BLaER1 treated with 17β-estradiol and CSF1 and Interleukin-3, amounts not matched to agents 10 nM and 100 nM (cell line): ENCODE measurements around the gene CKS2.

Source experiments
- H3K27ac ChIP-seq, 11 experiments: shearing (Covaris generic); formaldehyde crosslinking; 2 replicates each; pipeline ENCODE4 v1.8.1; 2022
- H3K27me3 ChIP-seq, 11 experiments: shearing (Covaris generic); formaldehyde crosslinking; 2 replicates each; pipeline ENCODE4 v1.8.1; 2022
- H3K36me3 ChIP-seq, 11 experiments: shearing (Covaris generic); formaldehyde crosslinking; 2 replicates each; pipeline ENCODE4 v1.8.1; 2022
- H3K4me1 ChIP-seq, 10 experiments: shearing (Covaris generic); formaldehyde crosslinking; 2 replicates each; pipeline ENCODE4 v1.8.1; 2022
- H3K4me2 ChIP-seq, 11 experiments: shearing (Covaris generic); formaldehyde crosslinking; 2 replicates each; pipeline ENCODE4 v1.8.1; 2022
- H3K4me3 ChIP-seq, 10 experiments: shearing (Covaris generic); formaldehyde crosslinking; 2 replicates each; pipeline ENCODE4 v1.8.1; 2022
- H3K9ac ChIP-seq, 11 experiments: shearing (Covaris generic); formaldehyde crosslinking; 2 replicates each; pipeline ENCODE4 v1.8.1; 2022
- H3K9me3 ChIP-seq, 11 experiments: shearing (Covaris generic); formaldehyde crosslinking; replicated peaks in 1 of 11; 2 replicates each; pipeline ENCODE4 v1.8.1; 2022
- H4K20me1 ChIP-seq, 11 experiments: shearing (Covaris generic); formaldehyde crosslinking; 2 replicates each; pipeline ENCODE4 v1.8.1; 2022
- Cebpa-rat ChIP-seq, 11 experiments: shearing (Covaris generic); IDR thresholded peaks; 2 replicates each; pipeline ENCODE4 v1.8.1; 2022

Gene CKS2

DNA sequence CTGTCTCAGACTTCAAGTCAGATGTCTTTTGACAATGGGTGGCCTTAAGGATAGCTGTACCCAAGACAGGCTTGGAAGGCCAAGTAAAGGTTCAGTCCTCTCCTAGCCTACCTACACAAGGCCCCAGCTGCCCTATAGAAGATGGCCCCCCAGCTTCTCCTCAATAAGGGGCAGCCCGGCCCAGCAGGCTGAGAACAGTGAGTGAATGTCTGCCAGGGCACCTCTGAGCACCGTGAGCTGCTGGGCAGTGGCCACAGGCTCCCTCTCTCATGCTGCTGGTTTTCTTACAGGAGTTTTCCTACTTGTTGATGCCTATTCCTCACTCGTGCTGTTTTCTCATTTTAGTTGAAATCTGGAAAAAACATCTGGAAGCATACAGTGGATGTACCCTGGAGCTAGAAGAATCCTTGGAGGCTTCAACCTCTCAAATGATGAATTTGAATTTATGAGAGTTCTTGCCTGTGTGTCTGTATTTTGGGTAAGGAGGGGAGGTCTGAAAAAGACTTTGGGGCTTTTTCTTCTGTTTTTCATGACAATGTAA lies 47.5 kb downstream of the CKS2 start:
- Histone ChIP-seq H3K4me3 (no peak overlapping the region), H3K27me3 (no peaks in the 10 kb centered on the region), H3K36me3 (peaks cover 92 to 100% (median 99%) of the 10 kb centered on the region in 11 experiments), H3K4me2 (no peak overlapping the region), H4K20me1 (peaks cover 0 to 61% (median 17%) of the 10 kb centered on the region in 11 experiments; a peak in 13 of 22 replicates), H3K9me3 (no peaks in the 10 kb centered on the region), H3K27ac (no peak overlapping the region), H3K9ac (no peak overlapping the region), H3K4me1 (peaks cover 0 to 6% (median 0%) of the 10 kb centered on the region in 10 experiments; a peak in 1 of 20 replicates)
- TF ChIP-seq Cebpa-rat (IDR thresholded peaks at IDR 0.05): no peak

DNA sequence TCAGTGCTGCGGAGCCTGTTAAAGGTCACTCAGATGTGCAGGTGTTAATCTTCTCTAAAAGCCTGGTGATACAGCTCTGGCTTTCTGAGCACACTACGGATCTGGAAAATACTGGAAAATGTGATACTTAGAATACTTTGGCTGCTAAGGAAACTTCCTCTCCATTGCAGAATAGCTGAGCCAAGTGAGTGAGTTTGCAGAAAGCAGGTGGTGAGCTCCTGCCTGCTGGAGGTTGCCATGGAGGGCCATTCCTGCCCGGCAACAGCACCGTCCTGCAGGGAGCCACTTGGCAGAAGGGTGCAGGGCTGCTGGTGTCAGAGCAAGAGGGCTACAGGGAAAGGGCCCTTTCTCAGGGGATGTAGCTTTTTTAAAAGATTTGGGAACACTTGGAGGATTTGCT lies 48.0 kb downstream of the CKS2 start:
- H3K27ac ChIP-seq: no peak overlapping the region
- no peak overlapping the region for H3K4me2 ChIP-seq
- peaks cover 0 to 6% (median 0%) of the 10 kb centered on the region in 10 experiments; a peak in 1 of 20 replicates for H3K4me1 ChIP-seq
- no peak overlapping the region for H3K4me3 ChIP-seq
- peaks cover 0 to 63% (median 15%) of the 10 kb centered on the region in 11 experiments; a peak in 13 of 22 replicates for H4K20me1 ChIP-seq
- peaks cover 88 to 100% (median 94%) of the 10 kb centered on the region in 11 experiments for H3K36me3 ChIP-seq
- no peak overlapping the region for H3K9ac ChIP-seq
- H3K27me3 ChIP-seq: no peaks in the 10 kb centered on the region
- no peak for TF ChIP-seq Cebpa-rat (IDR thresholded peaks at IDR 0.05)
- no peaks in the 10 kb centered on the region for H3K9me3 ChIP-seq

DNA sequence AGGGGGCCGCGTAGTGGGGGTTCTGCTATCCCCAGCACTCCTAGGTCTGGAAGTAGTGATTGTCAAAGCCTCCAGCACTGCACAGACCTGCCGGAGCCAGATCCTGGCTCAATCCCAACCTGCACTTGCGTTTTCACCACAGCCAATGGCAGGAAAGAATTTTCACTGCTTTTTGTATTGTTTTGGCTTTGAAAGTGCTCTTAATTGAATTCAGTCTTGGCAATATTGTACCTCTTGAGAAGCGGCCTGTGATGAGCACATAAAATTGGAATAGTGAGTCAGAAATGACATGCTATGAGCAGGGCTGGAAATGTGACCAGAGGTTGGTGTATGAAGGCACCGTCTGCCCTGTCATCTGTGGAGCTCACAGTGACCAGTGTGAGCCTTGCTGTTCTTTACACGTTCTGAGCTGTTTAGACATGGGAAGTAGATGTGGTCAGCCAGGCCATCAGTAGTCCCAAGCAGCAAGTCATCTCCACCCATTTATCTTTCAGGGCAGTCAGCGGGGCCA lies 48.8 kb downstream of the CKS2 start:
- Histone ChIP-seq H4K20me1 (peaks cover 0 to 61% (median 13%) of the 10 kb centered on the region in 11 experiments; a peak in 12 of 22 replicates), H3K4me2 (no peak overlapping the region), H3K4me3 (no peak overlapping the region), H3K27ac (no peak overlapping the region), H3K4me1 (peaks cover 0 to 6% (median 0%) of the 10 kb centered on the region in 10 experiments; a peak in 1 of 20 replicates), H3K27me3 (no peaks in the 10 kb centered on the region), H3K36me3 (peaks cover 80 to 97% (median 86%) of the 10 kb centered on the region in 11 experiments), H3K9me3 (no peaks in the 10 kb centered on the region), H3K9ac (peak overlapping the region in 1 of 11 experiments; percentile 14; a peak in 1 of 22 replicates)
- no peak for TF ChIP-seq Cebpa-rat (IDR thresholded peaks at IDR 0.05)

DNA sequence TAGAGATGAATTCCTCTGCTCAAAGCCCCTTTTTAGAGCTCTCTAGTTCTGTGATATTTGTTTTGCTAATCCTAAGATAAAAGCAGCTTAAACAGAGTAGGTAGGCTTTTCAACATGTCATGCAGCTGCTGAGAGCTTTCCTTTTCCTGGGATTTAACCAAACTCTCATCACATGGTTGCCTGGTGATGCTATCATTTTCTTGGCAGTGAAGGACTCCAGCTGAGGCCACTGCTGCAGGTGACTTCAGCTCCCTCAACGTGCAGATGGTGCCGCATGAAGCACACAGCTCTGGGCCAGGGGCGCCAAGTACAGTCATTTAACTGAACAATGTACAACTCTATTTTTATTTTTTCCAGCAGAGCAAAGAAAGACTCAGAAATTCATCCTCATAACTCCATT lies 49.5 kb downstream of the CKS2 start:
- no peak for TF ChIP-seq Cebpa-rat (IDR thresholded peaks at IDR 0.05)

DNA sequence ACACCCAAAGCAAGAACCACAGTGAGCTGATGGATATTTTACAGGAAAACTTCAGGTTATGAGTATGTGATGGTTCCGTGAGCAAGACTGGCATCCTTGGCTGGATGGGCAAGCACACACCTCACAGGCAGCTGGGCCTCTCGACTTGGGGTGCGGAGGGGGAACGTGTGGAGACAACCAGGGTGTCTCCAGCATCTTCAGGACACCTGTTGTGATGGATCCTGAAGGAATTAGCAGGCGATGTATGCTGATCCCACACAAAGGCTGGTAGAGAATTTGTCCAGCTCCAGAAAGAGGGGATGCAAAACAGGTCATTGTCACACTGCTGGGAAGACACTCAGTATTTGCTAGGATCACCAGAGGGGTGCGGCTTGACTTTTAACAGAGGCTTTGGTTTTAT lies 50.0 kb downstream of the CKS2 start:
- no peaks in the 10 kb centered on the region for H3K27me3 ChIP-seq
- no peak overlapping the region for H3K9ac ChIP-seq
- H3K4me2 ChIP-seq: no peak overlapping the region
- H3K27ac ChIP-seq: no peak overlapping the region
- no peak for TF ChIP-seq Cebpa-rat (IDR thresholded peaks at IDR 0.05)
- H3K4me1 ChIP-seq: peaks cover 0 to 6% (median 0%) of the 10 kb centered on the region in 10 experiments; a peak in 1 of 20 replicates
- no peak overlapping the region for H3K4me3 ChIP-seq
- H3K9me3 ChIP-seq: no peaks in the 10 kb centered on the region
- H4K20me1 ChIP-seq: peaks cover 0 to 52% (median 11%) of the 10 kb centered on the region in 11 experiments; a peak in 11 of 22 replicates
- peaks cover 67 to 85% (median 73%) of the 10 kb centered on the region in 11 experiments for H3K36me3 ChIP-seq

More for the DNA sequence above, 49.5 kb downstream of the CKS2 start:
- Histone ChIP-seq H3K9ac (no peak overlapping the region), H3K27me3 (no peaks in the 10 kb centered on the region), H3K4me3 (no peak overlapping the region), H3K27ac (no peak overlapping the region), H3K4me1 (peaks cover 0 to 6% (median 0%) of the 10 kb centered on the region in 10 experiments; a peak in 1 of 20 replicates), H3K4me2 (no peak overlapping the region), H4K20me1 (peaks cover 0 to 56% (median 12%) of the 10 kb centered on the region in 11 experiments; a peak in 11 of 22 replicates), H3K9me3 (no peaks in the 10 kb centered on the region), H3K36me3 (peaks cover 73 to 91% (median 79%) of the 10 kb centered on the region in 11 experiments)

DNA sequence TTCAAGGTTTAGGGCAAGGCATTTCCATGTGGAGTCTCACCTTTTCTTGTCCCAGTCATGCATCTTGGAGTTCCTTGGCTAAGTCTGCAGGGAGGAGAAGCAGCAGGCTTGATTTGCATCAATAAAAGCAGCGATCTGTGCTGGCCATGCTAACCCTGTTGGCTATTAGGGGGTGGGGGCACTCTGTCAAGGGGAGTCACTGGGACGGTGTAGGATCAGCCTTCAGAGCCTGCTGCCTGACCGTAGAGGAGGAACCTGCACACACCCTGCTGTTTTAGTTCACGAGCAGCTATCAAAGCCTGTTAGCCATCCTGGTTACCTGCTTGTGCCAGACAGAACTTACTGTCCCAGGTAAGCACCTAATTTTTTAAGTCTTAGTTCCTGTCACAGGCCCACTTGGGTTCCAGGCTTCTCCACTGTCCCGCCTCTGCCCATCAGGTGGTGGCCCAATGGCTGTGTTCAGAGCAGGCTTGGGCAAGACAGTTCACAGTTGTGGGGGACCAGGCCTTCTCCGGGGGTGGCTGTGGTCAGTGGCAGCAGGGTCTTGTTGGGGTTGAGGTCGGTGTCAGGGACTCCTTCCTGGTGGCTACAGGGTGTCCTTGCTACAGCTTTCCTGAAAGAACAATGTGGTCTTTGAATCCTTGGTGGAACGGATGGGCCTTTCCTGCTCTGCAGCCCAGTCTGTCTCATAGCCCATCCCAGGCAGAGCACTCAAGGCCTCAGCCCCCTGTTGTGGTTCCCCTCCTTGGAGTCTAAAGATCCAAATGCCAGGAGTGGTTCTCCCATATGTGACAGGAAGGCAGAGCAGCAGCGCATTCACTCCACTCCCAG lies 51.0 kb downstream of the CKS2 start:
- peaks cover 57 to 75% (median 64%) of the 10 kb centered on the region in 11 experiments for H3K36me3 ChIP-seq
- no peak overlapping the region for H3K9ac ChIP-seq
- H3K4me3 ChIP-seq: no peak overlapping the region
- H4K20me1 ChIP-seq: peaks cover 0 to 44% (median 7%) of the 10 kb centered on the region in 11 experiments; a peak in 11 of 22 replicates
- peaks cover 0 to 6% (median 0%) of the 10 kb centered on the region in 10 experiments; a peak in 2 of 20 replicates for H3K4me1 ChIP-seq
- no peak for TF ChIP-seq Cebpa-rat (IDR thresholded peaks at IDR 0.05)
- no peak overlapping the region for H3K4me2 ChIP-seq
- H3K27me3 ChIP-seq: no peaks in the 10 kb centered on the region
- no peak overlapping the region for H3K27ac ChIP-seq
- H3K9me3 ChIP-seq: no peaks in the 10 kb centered on the region

DNA sequence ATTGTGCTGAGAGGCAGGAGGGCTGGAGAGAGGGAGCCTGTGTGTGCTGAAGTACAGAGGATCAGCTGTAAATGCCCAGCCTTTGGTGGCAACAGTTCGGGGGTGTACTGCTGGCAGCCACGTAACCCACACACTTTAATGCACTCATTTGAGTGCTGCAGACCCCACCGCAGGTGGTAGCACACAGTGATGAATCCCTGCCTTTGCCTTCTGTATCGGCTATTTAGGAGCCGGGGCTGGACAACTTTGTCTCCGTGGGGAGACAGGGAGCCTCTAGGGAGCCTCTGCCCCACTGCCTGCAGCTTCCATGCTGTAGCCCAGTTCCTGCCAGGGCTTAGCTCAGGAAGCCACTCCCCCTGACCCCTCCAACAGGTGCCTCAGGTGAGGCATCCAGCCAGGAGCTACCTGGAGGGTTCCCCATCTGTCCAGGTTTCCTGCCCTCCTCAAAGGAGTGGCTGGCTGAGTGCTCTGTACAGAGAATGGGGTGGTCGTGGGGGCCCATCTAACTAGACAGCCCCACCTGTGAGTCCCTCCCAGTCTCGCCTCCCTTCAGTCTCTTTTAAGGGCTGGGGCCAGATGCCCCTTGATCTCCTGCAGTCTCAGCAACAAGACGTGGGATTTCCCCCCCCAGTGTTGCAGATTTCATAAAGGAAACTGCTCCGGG lies 51.8 kb downstream of the CKS2 start:
- H3K4me3 ChIP-seq: no peak overlapping the region
- no peaks in the 10 kb centered on the region for H3K9me3 ChIP-seq
- H3K36me3 ChIP-seq: peaks cover 50 to 67% (median 56%) of the 10 kb centered on the region in 11 experiments
- no peaks in the 10 kb centered on the region for H3K27me3 ChIP-seq
- peaks cover 0 to 13% (median 6%) of the 10 kb centered on the region in 10 experiments; a peak in 6 of 20 replicates for H3K4me1 ChIP-seq
- H3K27ac ChIP-seq: no peak overlapping the region
- H3K4me2 ChIP-seq: no peak overlapping the region
- TF ChIP-seq Cebpa-rat (IDR thresholded peaks at IDR 0.05): no peak
- H3K9ac ChIP-seq: no peak overlapping the region
- peaks cover 0 to 38% (median 4%) of the 10 kb centered on the region in 11 experiments; a peak in 9 of 22 replicates for H4K20me1 ChIP-seq

DNA sequence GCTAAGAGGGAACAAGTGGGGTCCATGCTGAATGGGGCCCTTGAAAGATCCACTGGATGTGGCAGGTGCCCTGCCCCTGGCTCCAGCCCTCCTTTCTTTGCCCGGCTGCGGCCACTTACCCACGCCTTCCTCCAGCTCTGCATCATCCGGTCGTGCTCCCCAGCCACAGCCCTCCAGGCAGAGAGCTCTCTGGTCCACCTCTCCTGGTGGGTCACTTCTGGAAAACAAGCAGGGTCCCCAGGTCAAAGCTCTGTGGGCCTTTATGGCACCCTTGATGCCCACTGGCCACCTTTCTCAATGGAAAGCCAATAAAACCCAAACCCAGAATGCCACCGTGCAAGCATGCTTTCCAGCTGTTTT lies 52.3 kb downstream of the CKS2 start:
- H3K4me3 ChIP-seq: no peak overlapping the region
- TF ChIP-seq Cebpa-rat (IDR thresholded peaks at IDR 0.05): no peak
- H3K4me1 ChIP-seq: peaks cover 0 to 13% (median 7%) of the 10 kb centered on the region in 10 experiments; a peak in 6 of 20 replicates
- no peaks in the 10 kb centered on the region for H3K9me3 ChIP-seq
- H3K27ac ChIP-seq: no peak overlapping the region
- H3K27me3 ChIP-seq: no peaks in the 10 kb centered on the region
- H4K20me1 ChIP-seq: peaks cover 0 to 33% (median 4%) of the 10 kb centered on the region in 11 experiments; a peak in 8 of 22 replicates
- peaks cover 45 to 62% (median 51%) of the 10 kb centered on the region in 11 experiments for H3K36me3 ChIP-seq
- no peak overlapping the region for H3K4me2 ChIP-seq
- no peak overlapping the region for H3K9ac ChIP-seq
